Activated effector memory CD4-positive, alpha-beta T cell treated with anti-CD3 and anti-CD28 coated beads, Interleukin-2, amount 50 U/mL, for 16 hours (primary cell): ENCODE measurements around the gene HGFAC.

Experiments
- DNase-seq: peaks from one replicate; pipeline ENCODE4 v3.0.0-alpha.2; 2020

Gene HGFAC

DNA sequence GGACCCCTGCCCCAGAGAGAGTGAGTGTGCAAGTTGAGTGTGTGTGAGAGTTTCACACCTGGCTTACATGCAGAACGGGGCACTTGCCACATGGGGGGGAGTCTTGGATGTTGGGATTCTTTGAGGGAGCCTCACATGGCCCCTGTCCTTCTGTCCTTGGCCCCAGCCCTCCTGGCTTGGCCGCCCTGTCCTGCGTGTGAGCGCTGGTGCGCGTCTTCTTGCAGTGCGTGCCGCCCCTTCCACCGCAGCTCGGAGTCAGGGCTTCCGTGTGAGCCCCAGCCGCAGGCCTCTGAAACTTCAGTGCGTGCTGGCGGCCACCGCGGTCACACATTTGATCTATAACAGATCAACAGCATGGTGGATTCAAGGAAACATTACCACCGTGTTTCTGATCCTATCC lies 30.1 kb upstream of the HGFAC start:
- DNase-seq = peak; percentile 34

DNA sequence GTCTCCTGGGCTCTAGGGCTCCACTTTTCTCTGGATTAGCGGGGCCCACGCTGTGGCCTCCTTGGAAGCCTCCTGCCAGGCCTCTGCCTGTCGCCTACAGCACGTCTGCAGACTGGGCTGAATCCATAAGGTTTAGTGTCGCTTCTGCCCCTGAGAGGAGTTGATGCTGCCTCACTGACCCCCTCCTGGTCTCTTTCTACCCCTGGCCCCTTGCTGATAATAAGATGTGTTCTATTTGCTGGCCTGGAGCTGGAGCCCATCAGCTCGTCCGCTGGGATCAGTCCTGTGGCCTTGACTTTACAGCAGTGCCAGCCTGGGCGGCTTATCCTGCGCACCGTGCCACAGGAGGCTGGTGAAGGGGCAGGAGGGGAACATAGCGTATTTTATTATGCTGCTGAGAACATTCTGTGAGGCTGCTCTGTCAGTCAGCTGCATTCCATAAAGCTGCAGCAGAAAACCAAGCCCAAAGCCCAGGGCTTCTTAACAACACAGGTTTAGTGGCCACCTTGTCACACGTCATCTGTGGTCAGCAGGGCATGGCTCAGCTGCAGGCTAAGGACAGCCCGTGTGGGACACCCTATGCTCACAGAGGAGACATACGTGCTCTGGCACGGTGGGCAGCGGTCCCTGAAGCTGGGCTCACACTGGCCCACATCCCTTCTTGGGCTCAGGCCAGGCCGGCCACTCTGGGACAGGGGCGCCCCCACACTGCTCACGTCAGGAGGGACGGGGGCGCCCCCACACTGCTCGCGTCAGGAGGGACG lies 29.3 kb upstream of the HGFAC start:
- peak; percentile 51 for DNase-seq

DNA sequence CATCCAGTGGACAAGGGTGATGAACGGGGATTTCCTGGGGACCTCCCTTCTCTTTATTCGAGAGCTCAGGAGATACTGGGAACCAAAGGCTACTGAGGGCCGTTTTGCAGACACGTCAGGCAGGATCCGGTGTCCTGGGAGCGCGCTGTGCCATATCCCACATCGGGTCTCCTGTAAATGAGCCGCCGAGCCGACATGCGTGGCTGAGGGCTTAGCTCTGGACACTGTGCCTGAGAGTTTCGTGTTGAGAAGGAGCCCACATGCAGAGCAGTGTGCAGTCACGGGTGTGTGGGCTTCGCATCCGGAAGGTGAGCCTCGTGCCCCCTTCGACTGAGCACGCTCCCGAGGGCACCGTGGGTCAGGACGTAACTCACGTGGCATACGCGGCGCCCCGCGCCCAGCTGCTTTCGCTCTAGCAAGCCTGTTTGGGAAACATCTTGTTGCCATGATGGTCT lies 28.5 kb upstream of the HGFAC start:
- DNase-seq = peak; percentile 46

DNA sequence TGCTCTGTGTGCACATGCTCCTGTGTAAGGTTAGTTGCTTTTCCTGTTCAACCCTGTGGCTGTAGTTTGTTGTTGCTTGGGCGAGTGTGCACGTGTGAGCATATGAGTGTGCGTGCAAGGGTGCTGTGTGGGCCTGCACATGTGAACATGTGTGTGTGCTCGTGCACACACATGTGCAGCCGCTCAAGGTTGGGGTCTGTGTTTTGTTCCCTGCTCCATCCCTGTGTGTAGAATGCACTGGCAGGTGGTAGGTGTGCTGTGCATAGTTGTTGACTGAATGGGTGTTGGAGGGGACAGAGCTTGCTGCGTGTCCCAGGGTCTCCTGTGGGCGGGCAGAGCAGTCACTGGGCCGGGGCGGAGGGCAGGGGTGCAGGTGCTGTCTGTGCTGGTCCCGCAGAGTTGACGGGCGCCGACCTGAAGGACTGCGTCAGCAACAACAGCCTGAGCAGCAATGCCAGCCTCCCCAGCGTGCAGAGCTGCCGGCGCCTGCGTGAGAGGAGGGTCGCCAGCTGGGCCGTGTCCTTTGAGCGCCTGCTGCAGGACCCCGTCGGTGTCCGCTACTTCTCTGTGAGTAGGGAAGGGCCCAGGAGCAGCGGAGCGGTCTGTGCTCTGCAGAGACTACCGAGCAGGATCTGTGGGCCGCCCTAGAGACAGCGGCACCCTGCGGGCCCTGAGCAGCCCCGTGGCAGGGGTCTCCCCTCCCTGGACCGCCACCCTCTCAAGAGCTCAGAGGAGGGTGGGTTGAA lies 27.9 kb upstream of the HGFAC start:
- DNase-seq = peak; percentile 57

DNA sequence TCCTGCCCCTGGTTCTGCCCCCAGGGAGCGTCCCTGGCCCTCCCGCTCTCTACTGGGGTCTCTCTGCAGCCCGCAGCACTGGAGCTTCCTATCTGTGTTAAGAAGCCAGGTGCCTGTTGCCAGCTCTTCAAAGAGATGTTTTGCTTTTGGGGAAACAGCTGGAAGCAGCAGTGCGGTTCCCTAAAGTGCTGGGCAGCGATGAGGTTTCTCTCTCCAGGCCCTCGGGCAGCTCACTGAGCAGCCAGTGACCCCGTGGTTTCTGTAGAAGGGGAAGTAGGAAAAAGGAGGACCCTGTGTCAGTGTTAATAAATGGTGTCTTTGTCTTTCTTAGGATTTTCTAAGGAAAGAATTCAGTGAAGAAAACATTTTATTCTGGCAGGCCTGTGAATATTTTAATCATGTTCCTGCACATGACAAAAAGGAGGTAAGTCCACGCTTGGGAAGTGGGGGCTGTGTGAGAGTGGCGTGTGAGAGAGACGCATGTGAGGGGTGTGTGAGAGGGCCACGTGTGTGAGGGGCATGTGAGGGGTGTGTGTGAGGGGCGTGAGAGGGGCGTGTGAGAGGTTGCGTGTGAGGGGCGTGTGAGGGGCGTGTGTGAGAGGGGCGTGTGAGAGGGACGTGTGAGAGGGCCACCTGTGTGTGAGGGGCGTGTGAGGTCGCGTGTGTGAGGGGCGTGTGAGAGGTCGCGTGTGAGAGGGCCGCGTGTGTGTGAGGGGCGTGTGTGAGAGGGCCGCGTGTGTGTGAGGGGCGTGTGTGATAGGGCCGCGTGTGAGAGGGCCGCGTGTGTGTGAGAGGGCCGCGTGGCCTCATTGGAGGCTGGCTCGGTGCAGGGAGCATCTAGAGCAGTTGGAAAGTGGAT lies 27.1 kb upstream of the HGFAC start:
- DNase-seq = peak; percentile 49

DNA sequence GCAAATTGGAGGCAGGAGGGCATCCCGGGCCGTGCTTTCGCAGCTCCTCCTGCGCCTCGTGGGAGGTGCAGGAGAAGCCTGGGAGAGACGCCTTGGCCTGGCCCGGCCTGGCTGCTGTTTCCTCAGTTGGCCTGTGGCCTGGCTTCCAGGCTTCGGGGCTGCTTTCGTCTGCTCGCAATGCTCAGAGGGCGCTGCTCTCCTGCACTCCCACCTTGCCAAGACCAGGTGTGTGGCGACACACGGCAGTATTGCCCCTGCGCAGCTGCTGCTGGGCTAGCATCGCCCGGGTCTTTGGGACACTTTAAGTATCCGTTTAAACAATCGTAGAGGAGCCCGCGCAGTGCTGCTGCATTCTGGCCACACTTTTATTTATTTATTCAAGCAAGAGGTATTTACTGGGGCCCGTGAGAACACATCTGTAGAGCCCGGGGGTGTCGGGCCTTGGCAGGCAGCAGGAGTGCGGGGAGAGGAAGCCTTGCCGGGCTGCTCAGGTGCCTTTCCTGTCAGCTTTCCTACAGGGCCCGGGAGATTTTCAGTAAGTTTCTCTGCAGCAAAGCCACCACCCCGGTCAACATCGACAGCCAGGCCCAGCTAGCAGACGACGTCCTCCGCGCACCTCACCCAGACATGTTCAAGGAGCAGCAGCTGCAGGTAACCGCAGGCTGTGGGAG lies 26.2 kb upstream of the HGFAC start:
- DNase-seq = peak; percentile 49

DNA sequence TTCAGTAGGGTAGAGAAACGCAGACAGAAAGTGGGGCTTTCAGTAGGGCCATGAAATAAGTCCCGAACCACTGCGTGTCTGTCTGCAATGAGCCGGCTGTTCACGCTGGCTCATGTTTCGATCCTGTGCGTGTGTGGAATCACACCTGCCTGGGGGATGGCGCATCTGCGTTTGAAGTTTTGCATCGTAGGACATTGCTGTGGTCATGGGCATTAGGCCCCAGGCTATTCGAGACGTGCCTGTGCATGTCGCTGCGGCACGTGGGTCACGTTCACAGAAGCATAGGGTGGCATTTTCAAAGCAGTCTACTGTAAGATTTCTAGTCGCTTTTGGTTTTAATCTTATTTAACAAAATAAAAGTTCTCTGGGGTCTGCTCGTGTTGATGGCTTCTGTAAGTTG lies 25.5 kb upstream of the HGFAC start:
- DNase-seq = no peak

DNA sequence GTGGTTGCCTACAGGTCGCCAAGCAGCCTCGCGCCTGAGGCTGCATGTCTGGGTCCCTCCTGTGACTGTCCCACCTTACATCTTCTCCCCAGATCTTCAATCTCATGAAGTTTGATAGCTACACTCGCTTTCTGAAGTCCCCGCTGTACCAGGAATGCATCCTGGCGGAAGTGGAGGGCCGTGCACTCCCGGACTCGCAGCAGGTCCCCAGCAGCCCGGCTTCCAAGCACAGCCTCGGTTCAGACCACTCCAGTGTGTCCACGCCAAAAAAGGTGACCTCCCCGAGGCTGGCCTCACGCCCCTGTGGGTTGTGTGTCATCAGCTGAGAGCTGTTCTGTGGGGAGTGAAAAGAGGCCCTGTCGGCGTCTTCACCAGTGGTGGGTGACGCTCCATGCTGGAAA lies 24.9 kb upstream of the HGFAC start:
- DNase-seq = peak; percentile 54

DNA sequence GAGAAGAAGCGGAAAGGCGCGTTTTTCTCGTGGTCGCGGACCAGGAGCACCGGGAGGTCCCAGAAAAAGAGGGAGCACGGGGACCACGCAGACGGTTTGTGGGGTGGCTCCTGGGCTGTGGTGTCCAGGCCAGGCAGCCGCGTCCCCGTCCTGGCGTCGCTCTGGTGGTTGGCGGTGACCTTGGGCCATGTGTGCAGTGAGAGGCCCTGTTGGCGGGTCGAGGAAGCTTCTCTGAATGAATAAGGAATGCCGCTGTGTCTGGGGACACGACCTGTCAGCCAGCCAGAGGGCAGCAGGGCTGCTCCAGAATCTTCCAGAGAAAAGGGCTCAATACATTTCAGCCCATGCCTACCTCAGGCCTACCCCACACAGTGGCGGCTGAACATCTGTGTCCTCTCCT lies 24.3 kb upstream of the HGFAC start:
- peak; percentile 31 for DNase-seq

DNA sequence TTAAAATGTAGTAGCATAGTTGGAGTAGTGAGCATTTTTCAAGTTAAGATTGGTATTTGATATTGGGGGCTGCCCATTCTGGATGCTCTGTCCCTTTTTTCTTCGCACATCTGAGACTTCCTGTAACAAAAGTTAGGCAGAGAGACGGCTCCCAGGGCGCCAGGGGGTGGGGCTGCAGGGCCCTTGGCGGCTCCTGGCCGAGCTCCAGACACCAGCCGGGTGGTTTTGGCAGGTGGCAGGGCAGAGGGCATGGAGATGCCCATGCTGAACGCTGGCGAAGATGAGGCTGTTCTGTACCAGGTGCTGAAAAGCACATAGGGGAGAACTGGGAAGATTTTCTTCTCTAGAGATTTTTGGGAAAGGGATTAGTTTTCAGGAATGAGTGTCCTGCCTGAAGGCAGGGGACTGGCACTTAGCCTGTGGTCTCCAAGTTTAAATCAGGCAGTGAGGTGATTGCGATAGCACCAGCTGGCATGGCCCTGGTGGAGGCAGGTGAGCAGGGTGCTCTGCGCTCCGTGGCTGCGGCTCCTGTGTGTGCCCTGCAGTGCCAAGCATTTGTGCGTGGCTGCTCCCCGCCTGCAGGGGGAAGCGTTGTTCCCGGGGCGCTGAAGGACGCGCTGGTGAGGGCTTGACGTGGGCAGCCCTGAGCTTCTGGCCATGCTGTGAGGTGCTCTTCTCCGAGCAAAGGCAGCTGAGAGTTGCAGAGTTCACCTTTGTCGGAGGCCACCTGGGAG lies 23.6 kb upstream of the HGFAC start:
- peak; percentile 61 for DNase-seq

DNA sequence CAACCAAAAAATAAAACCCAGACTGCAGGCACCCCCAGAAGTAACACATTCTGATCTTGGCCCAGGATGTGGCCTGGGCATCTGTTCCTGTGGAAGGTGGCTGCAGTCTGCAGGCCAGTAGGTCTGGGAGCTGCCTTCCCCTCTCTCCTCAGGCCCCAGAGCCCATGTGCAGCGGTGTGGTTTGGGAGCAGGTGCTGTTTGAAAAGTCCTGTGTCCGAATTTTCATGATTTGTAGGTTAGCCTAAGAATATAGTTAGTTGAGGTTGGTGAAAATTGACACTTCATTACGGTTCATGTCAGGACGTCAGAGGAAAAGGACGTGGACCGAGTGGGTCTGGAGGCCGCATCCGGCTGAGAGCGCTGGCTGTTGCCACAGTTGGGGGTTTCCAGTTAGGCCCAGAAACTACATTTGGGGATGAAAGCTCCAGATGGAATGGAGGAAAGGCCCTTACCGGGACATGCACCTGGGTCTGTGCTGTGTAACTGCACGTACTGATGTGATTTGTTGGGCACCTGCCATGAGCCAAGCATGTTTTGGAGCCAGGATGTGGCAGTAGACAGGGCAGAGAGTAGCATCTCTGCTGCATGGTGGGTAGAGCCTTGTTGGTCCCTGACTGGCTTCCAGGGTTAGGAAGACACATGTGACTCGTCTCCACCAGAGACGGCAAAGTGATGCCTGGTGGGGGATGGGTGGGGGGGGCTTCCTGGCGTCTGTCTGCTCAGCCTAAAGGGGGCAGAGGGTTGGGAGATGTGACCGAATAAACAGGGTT lies 21.7 kb upstream of the HGFAC start:
- DNase-seq = no peak

DNA sequence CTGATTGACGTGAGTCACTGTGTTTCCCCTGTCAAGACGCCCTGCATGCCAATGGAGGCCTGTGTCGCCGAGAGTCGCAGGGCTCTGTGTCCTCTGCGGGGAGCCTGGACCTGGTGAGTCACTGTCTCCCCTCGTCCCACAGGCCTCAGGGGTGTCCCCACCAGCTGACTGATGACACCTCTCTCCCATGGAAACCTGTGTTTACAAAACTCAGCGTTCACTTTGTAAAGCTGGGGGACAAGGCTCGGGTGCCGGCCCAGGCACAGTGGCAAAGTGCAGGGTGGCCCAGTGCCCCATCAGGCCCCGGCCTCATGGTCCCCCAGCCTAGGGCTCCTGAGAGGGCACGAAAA lies 21.2 kb upstream of the HGFAC start:
- no peak for DNase-seq

DNA sequence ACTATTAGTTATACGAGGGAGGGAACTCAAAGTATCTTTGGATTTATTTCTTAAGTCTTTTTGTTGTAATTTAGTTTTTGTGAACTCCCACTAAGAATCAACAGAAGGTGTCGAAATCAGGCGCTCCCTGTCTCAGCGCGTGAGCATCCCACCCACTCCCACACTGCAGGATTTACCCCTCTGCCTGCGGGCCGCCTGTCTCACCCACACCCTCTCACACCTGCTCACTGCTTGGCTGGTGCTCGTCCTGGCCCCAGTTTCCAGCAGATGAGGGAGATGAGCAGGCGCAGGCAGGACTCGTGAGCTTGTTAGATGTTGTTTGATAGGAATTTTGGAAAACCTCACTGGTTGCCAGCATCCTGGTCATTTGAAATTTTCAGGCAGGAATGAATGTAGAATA lies 20.8 kb upstream of the HGFAC start:
- no peak for DNase-seq

DNA sequence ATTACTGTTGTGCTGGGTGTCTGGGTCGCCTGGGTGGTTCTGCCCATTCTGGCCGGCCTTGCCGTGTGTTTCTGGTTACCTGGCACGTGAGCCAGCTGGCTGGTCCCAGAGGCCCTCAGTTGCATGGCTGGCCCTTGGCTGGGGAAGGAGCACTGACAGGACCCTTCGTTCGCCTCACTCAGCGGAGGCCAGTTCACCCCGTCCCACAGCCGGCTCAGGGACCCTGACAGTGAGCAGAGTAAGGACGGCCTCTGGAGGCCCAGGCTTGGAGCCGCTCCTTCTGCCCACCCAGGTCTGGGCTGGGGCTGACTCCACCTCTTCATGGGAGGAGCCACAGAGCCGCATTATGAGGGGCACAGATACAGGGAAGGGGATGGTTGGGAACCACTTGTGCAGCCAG lies 20.3 kb upstream of the HGFAC start:
- DNase-seq = no peak

DNA sequence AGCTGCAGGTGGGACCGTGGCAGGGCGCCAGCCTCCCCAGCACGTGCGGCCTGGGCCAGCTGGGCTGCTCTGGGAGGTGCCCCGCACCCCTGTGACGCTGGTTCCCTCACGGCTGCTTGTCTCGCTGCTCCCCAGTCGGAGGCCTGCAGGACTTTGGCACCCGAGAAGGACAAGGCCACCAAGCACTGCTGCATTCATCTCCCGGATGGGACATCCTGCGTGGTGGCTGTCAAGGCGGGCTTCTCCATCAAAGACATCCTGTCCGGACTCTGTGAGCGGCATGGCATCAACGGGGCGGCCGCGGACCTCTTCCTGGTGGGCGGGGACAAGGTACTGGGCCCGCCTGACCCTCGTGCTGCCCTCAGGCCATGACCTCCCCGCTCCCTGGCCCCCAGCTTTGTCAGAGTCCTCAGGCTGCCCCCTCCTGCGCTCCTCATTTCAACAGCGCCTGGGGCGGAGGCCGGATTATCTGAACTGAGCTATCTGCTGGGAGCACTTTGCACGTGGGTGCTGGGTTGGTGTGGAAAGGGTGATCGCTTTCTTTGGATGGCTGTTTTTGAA lies 19.4 kb upstream of the HGFAC start:
- DNase-seq = no peak

DNA sequence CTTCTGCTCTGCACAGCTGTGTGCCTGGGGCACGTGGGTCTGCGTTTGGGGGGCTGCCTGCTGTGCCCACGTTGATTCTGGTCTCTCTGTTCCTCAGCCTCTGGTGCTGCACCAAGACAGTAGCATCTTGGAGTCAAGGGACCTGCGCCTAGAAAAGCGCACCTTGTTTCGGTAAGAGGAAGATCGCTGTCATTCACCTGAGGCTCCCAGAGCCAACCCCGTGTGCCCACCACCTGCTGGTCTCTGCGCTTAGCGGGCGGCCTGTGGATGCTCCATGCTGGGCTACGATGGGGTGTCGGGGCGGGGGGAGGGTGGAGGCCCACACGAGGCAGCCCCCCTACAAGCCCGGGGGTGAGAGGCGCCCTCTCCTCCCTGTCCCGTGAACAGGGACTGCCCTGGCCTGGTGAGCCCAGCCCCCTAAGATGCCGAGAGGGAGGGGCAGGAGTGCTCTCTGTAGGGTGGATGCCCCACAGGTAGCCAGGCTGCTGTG lies 18.9 kb upstream of the HGFAC start:
- DNase-seq = no peak

DNA sequence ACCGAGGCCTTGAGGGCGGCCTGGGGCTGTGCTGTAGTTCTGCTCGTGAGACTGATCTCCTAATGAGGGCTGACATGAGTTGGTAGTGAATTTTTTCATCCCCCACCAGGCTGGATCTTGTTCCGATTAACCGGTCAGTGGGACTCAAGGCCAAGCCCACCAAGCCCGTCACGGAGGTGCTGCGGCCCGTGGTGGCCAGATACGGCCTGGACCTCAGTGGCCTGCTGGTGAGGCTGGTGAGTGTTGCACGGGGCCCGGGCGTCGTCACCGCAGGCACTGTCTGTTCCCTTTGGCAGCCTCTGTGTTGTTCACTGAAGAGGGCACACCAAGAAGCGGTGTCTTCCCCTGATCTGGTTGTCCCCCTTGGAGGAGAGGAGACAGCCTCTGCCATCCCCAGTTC lies 18.4 kb upstream of the HGFAC start:
- no peak for DNase-seq

DNA sequence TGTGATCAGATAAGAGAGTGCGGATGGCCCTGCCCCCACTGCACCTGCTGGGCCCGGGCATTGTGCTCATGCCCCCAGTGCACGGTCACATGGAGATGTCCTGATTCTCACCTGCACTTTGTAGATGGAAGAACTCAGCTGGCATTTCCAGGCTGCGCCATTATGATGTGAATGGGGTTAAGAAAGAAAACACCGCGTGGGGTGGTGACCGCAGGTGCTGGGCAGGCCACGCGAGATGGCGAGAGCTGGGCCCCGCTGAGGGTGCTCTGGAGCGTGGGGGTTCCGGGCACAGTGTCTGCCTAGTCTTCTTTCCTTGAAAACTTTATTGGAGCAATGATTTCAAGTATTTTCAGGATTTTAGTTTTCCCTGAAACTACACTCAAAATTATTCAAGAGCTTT lies 17.8 kb upstream of the HGFAC start:
- DNase-seq = no peak

DNA sequence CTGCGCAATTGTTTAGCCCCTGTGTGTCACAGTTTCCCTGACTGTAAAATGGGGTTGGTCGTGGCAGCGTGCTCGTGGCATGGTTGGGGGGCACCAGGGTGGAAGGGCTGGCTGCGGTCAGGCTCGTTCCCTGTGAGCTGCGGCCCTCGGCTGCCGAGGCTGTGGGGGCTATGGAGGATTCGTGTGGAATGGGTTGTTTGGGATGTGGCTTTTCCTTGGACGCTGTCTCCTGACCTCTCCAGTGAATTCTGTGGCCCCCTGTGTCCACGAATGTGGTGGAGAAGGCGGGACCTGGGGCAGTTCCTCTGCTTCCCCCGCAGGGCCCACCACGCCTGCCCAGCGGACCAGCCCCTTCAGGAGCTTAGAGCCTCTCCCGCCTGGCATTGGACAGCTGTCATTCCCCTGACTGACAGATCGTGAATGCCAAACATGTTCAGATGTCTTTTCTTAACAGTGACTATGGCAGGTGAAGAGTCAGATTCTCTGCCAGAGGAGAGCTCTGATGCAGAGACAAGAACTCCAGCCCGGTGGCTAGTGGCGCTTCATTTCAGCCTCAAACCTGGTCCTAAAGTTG lies 17.2 kb upstream of the HGFAC start:
- DNase-seq = no peak

DNA sequence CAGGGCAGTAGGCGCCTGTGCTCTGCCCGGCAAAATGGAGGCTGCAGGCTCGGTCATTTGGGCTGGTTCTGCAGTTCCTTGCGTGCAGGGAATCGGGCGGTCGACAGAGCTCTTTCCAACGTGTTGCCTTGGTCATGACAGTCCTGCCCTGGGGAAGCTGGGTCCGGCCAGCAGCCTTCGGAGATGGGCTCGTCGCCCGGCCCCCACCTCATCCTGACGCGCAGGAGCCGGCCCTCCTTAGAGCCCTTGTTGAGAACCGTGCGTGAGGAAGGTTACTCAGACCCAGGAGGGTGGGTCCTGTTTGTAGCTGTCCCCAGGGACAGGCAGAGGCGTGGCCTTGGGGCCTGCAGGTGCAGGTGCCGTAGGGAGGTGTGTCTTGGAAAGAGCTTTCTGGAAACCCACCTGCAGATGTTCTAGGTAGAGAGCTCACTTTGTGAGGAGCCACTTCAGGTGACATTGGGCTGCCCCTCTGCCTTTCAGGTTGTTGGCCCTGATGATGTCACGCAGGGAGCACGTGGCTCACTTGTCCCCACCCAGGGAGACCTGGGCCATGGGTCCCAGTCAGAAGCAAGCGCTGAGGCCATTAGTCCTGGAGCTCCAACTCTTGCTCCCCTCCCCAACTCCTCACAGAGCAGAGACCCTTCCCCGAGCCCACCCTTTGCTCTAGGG lies 15.2 kb upstream of the HGFAC start:
- no peak for DNase-seq
